HG03108 (cell line): ENCODE results near the gene SERPINB5.

ENCODE experiments used
- ATAC-seq: cut with Tn5 transposase; IDR thresholded peaks from one replicate; pipeline ENCODE4 v1.9.1; 2021; ENCODE audit warnings: moderate library complexity; ENCODE audit not compliant: unreplicated experiment

Gene SERPINB5

DNA sequence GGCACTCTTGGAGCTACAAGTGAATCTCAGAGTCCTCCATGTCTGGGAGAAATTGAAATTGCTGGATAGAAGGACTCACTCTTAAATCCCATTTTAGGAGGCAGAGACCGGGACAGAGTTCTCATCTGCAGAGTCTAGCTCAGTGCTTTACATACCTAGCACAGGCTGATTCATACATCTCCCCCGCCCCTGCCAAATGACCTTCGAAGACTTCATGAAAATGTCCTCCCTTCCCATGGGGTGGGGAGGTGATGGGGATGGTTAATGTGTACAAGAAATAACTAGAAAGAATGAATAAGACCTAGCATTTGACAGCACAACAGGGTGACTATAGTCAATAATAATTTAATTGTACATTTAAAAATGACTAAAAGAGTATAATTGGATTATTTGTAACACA is 8.2 kb upstream of the SERPINB5 start:
- no peak for ATAC-seq

DNA sequence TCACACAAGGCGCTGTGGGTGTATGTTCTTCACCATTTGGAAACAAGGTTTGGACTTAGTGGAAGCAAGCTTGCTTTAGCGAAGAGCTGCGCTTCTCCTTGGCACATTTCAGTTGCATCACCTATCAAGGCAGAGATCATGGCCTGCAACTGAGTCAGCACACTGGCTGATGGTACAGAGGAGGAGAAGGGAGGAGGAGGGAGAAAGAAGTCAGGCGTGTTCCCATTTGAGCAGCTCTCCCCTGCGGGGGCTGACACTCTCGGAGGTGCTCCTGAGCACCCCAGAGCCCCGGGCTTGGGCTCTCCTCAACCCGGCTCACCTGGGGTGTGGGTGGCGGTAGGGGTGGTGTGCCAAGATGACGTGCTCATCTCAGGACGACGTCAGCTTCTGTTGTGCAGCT is 6.0 kb upstream of the SERPINB5 start:
- ATAC-seq = no peak

DNA sequence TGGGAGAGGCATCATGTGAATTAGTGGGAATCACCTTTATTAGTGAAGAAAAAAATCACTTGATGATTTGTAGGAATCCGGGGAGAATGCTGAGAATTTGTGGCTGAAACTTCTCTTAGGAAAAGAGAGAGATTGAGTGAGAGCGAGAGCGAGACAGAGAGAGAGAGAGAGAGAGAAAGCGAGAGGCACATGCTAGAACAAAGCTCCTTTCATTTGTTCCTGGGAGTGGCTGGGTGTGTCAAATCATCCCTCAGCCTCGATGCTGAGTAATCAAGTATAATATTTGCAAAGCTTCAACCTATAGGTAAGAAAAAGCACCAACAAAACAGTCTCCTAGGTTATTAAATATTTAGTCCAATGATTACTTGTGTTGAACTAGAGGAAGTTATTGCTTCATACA is 4.4 kb upstream of the SERPINB5 start:
- ATAC-seq = no peak

GRCh38 chr18:63477200-63477599 is 442 bp downstream of the SERPINB5 start:
- ATAC-seq = no peak

GRCh38 chr18:63477968-63478367 is 1.2 kb downstream of the SERPINB5 start:
- ATAC-seq = no peak

GRCh38 chr18:63479826-63480225 is 3.1 kb downstream of the SERPINB5 start:
- no peak for ATAC-seq

DNA sequence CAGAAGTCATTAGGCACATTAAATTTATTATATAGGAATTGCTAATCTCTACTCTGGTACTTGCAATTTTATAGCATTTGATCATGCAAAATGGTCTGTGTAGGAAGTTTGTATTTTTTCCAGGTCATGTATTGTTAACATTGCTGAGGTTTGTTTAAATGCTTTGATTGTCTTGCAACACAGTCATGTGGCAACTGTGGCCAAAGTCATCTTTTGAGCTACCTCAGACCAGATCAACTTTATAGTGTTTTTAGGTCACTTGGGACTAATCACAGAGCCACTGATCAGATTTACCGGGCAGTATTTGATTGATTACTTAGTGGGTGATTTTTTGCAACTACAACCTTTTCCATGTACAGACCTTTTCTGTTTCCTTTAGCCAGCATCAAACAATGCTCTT is 3.7 kb downstream of the SERPINB5 start:
- ATAC-seq = no peak

DNA sequence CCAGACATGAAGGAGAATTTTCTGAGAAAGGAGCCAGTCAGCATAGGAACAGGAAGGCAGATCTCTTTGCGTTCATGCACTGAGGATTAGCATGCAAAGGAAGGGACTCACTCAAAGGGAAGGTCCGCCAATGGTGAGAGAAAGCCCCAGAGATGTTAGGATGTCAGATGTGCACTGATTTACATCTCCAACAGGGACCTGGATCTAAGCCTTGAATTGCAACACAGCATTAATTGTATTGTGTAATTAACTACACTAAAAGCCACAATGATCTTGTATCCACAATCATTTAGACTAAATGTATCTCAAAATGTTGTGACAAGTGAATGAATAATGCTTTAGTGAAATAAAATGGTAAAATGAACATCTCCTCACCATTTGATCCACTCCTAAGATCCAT is 4.2 kb downstream of the SERPINB5 start:
- no peak for ATAC-seq

DNA sequence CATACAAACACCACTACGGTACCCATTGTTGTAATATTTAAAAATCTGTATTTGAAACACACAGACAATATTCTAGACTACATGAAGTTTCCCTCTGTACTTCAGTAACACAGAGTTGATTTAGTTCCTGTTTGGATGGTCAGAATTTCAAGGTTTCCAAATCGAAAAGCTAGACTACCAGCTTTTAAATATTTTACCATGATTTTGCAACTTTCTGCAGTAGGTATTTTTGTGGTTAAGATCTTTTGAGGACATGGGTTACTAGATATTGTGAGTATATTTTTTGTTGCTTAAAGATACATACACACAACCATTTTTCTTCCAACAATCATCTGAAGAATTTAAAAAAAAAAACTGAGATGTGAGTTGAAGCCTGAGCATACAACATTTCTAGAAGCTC is 10.9 kb downstream of the SERPINB5 start:
- no peak for ATAC-seq

GRCh38 chr18:63488160-63488559 is 11.4 kb downstream of the SERPINB5 start:
- ATAC-seq = no peak

DNA sequence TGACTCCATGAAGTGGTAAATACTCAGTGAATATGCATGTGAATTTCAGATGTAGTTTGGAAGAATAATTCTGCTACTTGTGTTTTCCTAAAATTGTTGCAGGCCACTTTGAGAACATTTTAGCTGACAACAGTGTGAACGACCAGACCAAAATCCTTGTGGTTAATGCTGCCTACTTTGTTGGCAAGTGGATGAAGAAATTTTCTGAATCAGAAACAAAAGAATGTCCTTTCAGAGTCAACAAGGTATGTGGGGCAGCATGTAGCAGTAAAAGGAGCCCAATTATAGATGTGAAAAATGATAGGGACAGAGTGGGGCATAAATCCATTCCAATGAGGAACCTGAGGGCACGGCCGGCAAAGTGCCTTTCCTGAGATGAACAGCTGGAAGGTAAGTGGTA is 16.1 kb downstream of the SERPINB5 start:
- ATAC-seq = no peak

GRCh38 chr18:63495675-63496074 is 18.9 kb downstream of the SERPINB5 start:
- no peak for ATAC-seq

DNA sequence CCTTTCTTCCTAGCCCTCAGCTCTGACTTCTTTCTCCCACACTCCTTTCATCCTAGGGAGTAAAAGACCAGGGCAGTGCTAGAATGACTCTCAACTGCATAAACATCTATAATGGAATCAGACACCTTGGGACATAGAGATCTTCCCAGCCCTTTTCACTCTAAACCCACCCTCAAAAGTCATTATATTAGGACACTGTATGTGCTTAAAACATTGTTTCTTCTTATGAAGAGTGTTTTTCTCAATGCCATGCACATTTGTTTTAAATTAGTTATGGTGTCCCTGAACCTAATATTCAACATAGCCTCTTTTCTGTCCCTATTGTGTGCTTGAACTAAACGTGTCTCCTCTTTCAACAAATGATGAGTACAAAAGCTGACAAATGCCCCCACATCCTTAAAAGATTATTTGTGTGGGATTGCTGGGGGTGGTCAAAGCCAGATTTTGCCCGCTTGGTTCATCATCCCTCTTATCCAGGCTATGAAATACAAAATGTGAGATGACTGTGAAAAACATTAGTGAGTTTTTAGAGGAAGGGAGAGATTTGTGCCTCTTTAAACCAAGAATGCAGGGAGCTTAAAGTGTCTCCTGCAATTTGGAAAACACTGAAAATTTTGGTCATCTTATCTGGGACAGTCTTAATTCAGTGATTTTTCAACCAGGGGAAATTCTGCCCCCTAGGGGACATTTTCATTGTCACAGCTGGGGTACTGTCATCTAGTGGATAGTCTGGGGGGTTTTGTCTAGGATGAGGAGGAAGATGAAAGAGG is 29.0 kb downstream of the SERPINB5 start:
- no peak for ATAC-seq

GRCh38 chr18:63506336-63506646 is 29.5 kb downstream of the SERPINB5 start:
- ATAC-seq = no peak

GRCh38 chr18:63508596-63508995 is 31.8 kb downstream of the SERPINB5 start:
- no peak for ATAC-seq

GRCh38 chr18:63511285-63511684 is 34.5 kb downstream of the SERPINB5 start:
- ATAC-seq = no peak

GRCh38 chr18:63514326-63514725 is 37.6 kb downstream of the SERPINB5 start:
- no peak for ATAC-seq

DNA sequence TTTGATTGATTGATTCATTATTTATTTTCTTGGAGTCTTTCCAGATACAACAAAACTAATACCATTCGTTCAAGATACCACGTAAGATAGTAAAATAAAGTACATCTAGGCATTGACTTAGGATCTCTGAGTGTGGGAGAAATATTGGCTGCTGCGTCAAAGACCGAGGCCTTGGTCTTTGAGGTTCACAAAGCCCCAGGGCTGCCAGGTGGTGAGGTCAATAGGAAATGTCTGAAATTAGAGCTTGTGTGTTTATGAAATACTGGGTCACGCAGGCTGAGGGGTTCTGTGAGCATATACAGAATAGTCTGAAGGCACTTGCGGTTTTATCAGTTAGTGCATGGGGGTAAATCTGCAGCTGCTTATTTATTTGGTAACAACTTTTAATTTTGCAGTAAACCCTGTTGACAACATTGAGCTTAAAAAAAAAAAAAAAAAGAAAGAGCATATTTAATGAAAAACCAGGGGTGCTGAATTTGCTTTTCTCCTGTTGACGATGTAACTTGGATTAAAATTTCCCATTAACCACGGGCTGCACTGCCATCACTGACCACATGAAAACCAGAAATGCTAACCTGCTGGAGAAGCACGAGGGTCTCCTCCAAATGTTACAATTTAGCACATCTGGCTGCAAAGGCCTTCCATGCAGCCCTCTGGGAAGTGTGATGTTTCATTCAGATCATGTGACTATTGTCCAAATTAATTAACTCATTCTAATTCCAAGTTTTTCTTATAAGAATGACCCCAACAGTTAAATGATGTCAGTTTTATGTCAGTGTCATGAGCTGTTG is 38.3 kb downstream of the SERPINB5 start:
- no peak for ATAC-seq

DNA sequence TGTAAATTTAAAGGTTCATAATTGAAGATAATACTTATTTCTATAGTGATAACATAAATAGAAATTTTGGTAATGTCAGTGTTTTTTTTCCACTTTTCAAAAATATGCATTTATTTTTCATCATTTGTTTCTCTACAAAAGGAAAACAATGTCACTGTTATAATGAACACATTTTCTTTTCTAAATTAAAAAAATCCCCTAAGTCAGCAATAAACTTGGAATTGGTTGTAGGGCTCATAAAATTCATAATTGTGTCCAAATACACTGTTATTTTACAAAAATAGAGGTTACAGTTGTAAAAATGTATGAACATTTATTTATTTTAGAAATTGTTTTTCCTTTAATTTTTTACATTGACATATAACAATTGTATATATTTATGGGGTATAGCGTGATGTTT is 39.0 kb downstream of the SERPINB5 start:
- ATAC-seq = no peak

GRCh38 chr18:63518178-63519012 is 41.6 kb downstream of the SERPINB5 start:
- ATAC-seq = peak; percentile 89

DNA sequence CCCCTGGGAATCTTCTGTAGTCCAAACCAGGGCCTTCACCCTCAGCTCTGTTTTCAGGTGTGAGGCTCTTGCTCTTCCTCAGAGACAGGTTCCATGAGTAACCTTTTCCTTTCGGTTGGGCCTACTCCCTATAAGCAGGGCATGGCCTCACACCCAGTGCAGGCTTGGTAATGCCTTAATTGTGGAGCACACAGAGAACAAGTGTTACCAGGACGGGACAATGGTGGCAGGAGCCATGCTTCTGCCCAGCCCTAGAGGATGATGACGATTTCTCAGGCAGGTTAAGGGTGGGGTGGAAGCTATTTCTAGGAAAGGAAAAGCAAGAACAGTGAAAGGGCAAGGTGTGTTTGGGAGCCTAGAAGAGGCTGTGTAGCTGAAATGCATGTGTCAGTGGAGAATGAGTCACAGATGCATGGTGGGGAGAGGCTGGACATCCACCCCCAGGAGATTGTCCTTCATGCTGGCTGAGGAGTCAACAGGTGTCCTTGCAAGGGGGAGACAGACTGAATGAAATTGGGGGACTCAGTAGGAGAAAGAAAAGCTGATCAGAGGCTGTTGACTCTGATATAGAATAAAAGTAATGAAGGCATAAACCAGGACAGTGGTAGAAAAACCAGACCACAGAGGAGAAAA is 43.4 kb downstream of the SERPINB5 start:
- no peak for ATAC-seq
